GM19452 (cell line): ENCODE data around the gene HIC1.

Source experiments
- ATAC-seq: cut with Tn5 transposase; IDR thresholded peaks from one replicate; pipeline ENCODE4 v1.9.1; 2021; ENCODE audit not compliant: unreplicated experiment

The HIC1 gene

GRCh38 chr17:2025220-2025621 is 29.7 kb upstream of the HIC1 start, which contains the start of gene RTN4RL1:
TSS of gene RTN4RL1 (minus strand) at chr17:2025334. CDS start at chr17:2024865, 469 bp downstream.
- no peak for ATAC-seq

GRCh38 chr17:2025622-2026309 is 29.1 kb upstream of the HIC1 start:
- no peak for ATAC-seq

- no peak for ATAC-seq
Observed at GRCh38 chr17:2027528-2028233, 27.2 kb upstream of the HIC1 start.

GRCh38 chr17:2028234-2028614 is 26.7 kb upstream of the HIC1 start:
- no peak for ATAC-seq

GRCh38 chr17:2028737-2029136 is 26.2 kb upstream of the HIC1 start:
- ATAC-seq: no peak

- ATAC-seq: peak; percentile 67
Observed at GRCh38 chr17:2029911-2030778, 24.8 kb upstream of the HIC1 start, which contains the start of gene DPH1. TSS of gene DPH1 (plus strand) at chr17:2030153. CDS start at chr17:2030170, 17 bp downstream.

- no peak for ATAC-seq
Observed at GRCh38 chr17:2030779-2031163, 24.1 kb upstream of the HIC1 start.

GRCh38 chr17:2033153-2033552 is 21.8 kb upstream of the HIC1 start:
- ATAC-seq: no peak

GRCh38 chr17:2034157-2034556 is 20.7 kb upstream of the HIC1 start:
- ATAC-seq: no peak

GRCh38 chr17:2034806-2035540 is 19.9 kb upstream of the HIC1 start:
- no peak for ATAC-seq

GRCh38 chr17:2035541-2036488 is 19.1 kb upstream of the HIC1 start:
- no peak for ATAC-seq

GRCh38 chr17:2037155-2037554 is 17.7 kb upstream of the HIC1 start:
- ATAC-seq: no peak

GRCh38 chr17:2040219-2040827 is 14.6 kb upstream of the HIC1 start:
- no peak for ATAC-seq

GRCh38 chr17:2040942-2041560 is 13.9 kb upstream of the HIC1 start:
- no peak for ATAC-seq

- peak; percentile 92 for ATAC-seq
Observed at GRCh38 chr17:2041561-2042389, 13.1 kb upstream of the HIC1 start, which contains the start of gene OVCA2. TSS of gene OVCA2 (plus strand) at chr17:2042022. CDS start at chr17:2042048, 26 bp downstream.

- ATAC-seq: no peak
Observed at GRCh38 chr17:2042390-2042847, 12.5 kb upstream of the HIC1 start.

- ATAC-seq: no peak
Observed at GRCh38 chr17:2042933-2043332, 12.0 kb upstream of the HIC1 start.

GRCh38 chr17:2043785-2044184 is 11.1 kb upstream of the HIC1 start:
- ATAC-seq: no peak
